HEK293 (cell line): ENCODE data around the gene HEATR5A.
"Not testable (repeated sequence)": the region's sequence is repeated elsewhere in the genome, so short reads cannot be mapped to it uniquely, and the experiment has no call there.

Source experiments
- CTCF ChIA-PET: fragments of 350-600 bp; formaldehyde crosslinking; extraction: SDS; loops from one replicate; lab custom pipeline; 2021; ENCODE audit warnings: antibody characterized with exemption; lab: Yijun Ruan, JAX
- POLR2A ChIA-PET: fragments of 300-600 bp; formaldehyde crosslinking; extraction: SDS; loops from one replicate; lab custom pipeline; 2020; ENCODE audit warnings: antibody characterized with exemption, inconsistent platforms; lab: Yijun Ruan, JAX
- H3K27ac ChIP-seq: fragments of 200-500 bp; sonication (Bioruptor generic); 2 replicates; pipeline ENCODE4 v1.5.1; 2014; ENCODE audit warnings: low read depth, low read length, control low read depth, inconsistent platforms; ENCODE audit errors: extremely low read depth
- H3K36me3 ChIP-seq, 2 experiments: fragments of 200-500 bp in 1 of 2; sonication (Bioruptor generic) in 1 of 2; 1 replicate in 1 of 2; 2 replicates in 1 of 2; pipeline ENCODE4 v1.5.1; 2014 to 2017; ENCODE audit warnings: inconsistent platforms in 2 of 2, low read length in 2 of 2; ENCODE audit not compliant: control insufficient read depth in 2 of 2, insufficient read depth in 1 of 2
- H3K4me1 ChIP-seq: fragments of 200-500 bp; sonication (Bioruptor generic); 2 replicates; pipeline ENCODE4 v1.5.1; 2014; ENCODE audit warnings: mild to moderate bottlenecking, low read length, inconsistent platforms; ENCODE audit not compliant: control insufficient read depth, insufficient read depth
- H3K4me3 ChIP-seq: 2 replicates; pipeline ENCODE4 v1.5.1; 2011; ENCODE audit warnings: low read depth, mild to moderate bottlenecking, control low read depth, low read length, moderate library complexity
- H3K9me3 ChIP-seq: fragments of 200-500 bp; sonication (Bioruptor generic); 2 replicates; pipeline ENCODE4 v1.5.1; 2014; ENCODE audit warnings: low read depth, low read length, inconsistent platforms; ENCODE audit not compliant: control insufficient read depth, insufficient read depth
- GLI2 ChIP-seq: fragments of 450-650 bp; formaldehyde crosslinking; IDR thresholded peaks from 2 replicates; pipeline ENCODE4; 2017; ENCODE audit warnings: missing biosample characterization, missing genetic modification characterization, low read depth, borderline replicate concordance
- KLF9 ChIP-seq: fragments of 450-650 bp; formaldehyde crosslinking; IDR thresholded peaks from 2 replicates; pipeline ENCODE4 v1.5.1; 2016; ENCODE audit warnings: missing biosample characterization, missing genetic modification characterization, low read depth
- YY1 ChIP-seq: fragments of 450-650 bp; formaldehyde crosslinking; IDR thresholded peaks from 2 replicates; pipeline ENCODE4 v1.5.1; 2018; ENCODE audit warnings: missing biosample characterization, missing genetic modification characterization
- ZNF112 ChIP-seq: fragments of 450-650 bp; formaldehyde crosslinking; IDR thresholded peaks from 2 replicates; pipeline ENCODE4 v1.5.0; 2017; ENCODE audit warnings: missing biosample characterization, missing genetic modification characterization
- ZNF121 ChIP-seq: fragments of 450-650 bp; formaldehyde crosslinking; IDR thresholded peaks from 2 replicates; pipeline ENCODE4 v1.5.1; 2016; ENCODE audit warnings: missing biosample characterization, missing genetic modification characterization
- ZNF133 ChIP-seq: fragments of 450-650 bp; formaldehyde crosslinking; IDR thresholded peaks from 2 replicates; pipeline ENCODE4 v1.5.1; 2016; ENCODE audit warnings: missing biosample characterization, missing genetic modification characterization
- ZNF140 ChIP-seq: fragments of 450-650 bp; formaldehyde crosslinking; IDR thresholded peaks from 2 replicates; pipeline ENCODE4 v1.5.1; 2016; ENCODE audit warnings: missing biosample characterization, missing genetic modification characterization
- ZNF175 ChIP-seq: fragments of 450-650 bp; formaldehyde crosslinking; IDR thresholded peaks from 2 replicates; pipeline ENCODE4 v1.5.1; 2016; ENCODE audit warnings: missing biosample characterization, missing genetic modification characterization
- ZNF221 ChIP-seq: fragments of 450-650 bp; formaldehyde crosslinking; IDR thresholded peaks from 2 replicates; pipeline ENCODE4 v1.5.1; 2017; ENCODE audit warnings: missing biosample characterization, missing genetic modification characterization, borderline replicate concordance
- ZNF248 ChIP-seq: fragments of 450-650 bp; formaldehyde crosslinking; IDR thresholded peaks from 2 replicates; pipeline ENCODE4 v1.5.1; 2017; ENCODE audit warnings: missing biosample characterization, missing genetic modification characterization
- ZNF341 ChIP-seq: fragments of 450-650 bp; formaldehyde crosslinking; IDR thresholded peaks from 2 replicates; pipeline ENCODE4; 2016; ENCODE audit warnings: low read depth, missing biosample characterization, missing genetic modification characterization
- ZNF558 ChIP-seq: fragments of 450-650 bp; formaldehyde crosslinking; IDR thresholded peaks from 2 replicates; pipeline ENCODE4 v1.5.1; 2016; ENCODE audit warnings: missing biosample characterization, missing genetic modification characterization
- ZNF626 ChIP-seq: fragments of 450-650 bp; sonication (Bioruptor Pico); formaldehyde crosslinking; IDR thresholded peaks from 2 replicates; pipeline ENCODE4 v1.5.1; 2018; ENCODE audit warnings: missing biosample characterization, missing genetic modification characterization, inconsistent platforms
- ZNF670 ChIP-seq: fragments of 450-650 bp; formaldehyde crosslinking; IDR thresholded peaks from 2 replicates; pipeline ENCODE4 v1.5.1; 2016; ENCODE audit warnings: missing biosample characterization, missing genetic modification characterization, low read depth
- ZNF677 ChIP-seq: fragments of 450-650 bp; IDR thresholded peaks from 2 replicates; pipeline ENCODE4 v1.5.0; 2018; ENCODE audit warnings: missing biosample characterization, mild to moderate bottlenecking, missing genetic modification characterization, moderate library complexity
- ZSCAN30 ChIP-seq: fragments of 450-650 bp; IDR thresholded peaks from 2 replicates; pipeline ENCODE4 v1.5.1; 2018; ENCODE audit warnings: missing biosample characterization, mild to moderate bottlenecking, missing genetic modification characterization, moderate library complexity
- TF ChIP-seq, protein P1 (sequence below): fragments of 450-650 bp; formaldehyde crosslinking; IDR thresholded peaks from 2 replicates; pipeline ENCODE4 v1.5.1; 2016; ENCODE audit warnings: missing biosample characterization, missing genetic modification characterization
- TF ChIP-seq, protein P2 (sequence below): fragments of 450-650 bp; formaldehyde crosslinking; IDR thresholded peaks from 2 replicates; pipeline ENCODE4; 2016; ENCODE audit warnings: missing biosample characterization, missing genetic modification characterization
- TF ChIP-seq, protein P3 (sequence below): fragments of 450-650 bp; formaldehyde crosslinking; IDR thresholded peaks from 2 replicates; pipeline ENCODE4 v1.5.1; 2017; ENCODE audit warnings: missing biosample characterization, missing genetic modification characterization
- TF ChIP-seq, protein P4 (sequence below): fragments of 450-650 bp; formaldehyde crosslinking; IDR thresholded peaks from 2 replicates; pipeline ENCODE4 v1.5.1; 2016; ENCODE audit warnings: missing biosample characterization, missing genetic modification characterization

HEATR5A gene

DNA sequence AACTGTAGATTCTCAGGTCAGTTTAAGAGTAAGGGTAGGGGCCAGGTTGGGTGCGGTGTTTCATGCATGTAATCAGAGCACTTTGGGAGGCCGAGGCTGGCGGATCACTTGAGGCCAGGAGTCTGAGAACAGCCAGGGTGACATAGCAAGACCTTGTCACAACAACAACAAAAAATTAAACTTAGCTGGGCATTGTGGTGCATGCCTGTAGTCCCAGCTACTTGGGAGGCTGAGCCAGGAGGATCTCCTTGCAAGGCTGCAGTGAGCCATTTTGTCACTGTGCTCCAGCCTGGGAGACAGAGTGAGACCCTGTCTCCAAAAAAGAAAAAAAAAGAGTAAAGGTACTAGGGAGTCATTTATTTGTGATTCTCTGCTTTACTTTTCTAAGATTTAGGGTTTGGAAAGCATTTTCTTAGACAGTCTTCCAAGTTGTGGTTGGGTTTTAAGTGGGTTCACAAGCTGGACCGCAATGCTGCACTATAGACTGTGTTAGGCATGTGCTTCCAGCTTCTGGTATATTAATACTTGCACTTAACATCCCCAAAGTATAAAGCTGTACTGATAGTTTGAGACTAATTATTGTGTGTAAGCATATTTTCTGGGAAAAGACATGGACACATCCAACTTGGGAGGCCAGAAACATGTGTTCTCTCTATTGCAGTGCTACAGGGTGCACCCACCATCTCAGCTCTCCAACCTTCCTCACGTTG lies 163.7 kb downstream of the HEATR5A start:
- Histone ChIP-seq H3K27ac (no peak overlapping the region), H3K9me3 (no peaks in the 10 kb centered on the region)
- POLR2A ChIA-PET = no interaction called here
- no peak for TF ChIP-seq ZNF140 (tag by site-specific recombination)
- TF ChIP-seq, protein P1, sequence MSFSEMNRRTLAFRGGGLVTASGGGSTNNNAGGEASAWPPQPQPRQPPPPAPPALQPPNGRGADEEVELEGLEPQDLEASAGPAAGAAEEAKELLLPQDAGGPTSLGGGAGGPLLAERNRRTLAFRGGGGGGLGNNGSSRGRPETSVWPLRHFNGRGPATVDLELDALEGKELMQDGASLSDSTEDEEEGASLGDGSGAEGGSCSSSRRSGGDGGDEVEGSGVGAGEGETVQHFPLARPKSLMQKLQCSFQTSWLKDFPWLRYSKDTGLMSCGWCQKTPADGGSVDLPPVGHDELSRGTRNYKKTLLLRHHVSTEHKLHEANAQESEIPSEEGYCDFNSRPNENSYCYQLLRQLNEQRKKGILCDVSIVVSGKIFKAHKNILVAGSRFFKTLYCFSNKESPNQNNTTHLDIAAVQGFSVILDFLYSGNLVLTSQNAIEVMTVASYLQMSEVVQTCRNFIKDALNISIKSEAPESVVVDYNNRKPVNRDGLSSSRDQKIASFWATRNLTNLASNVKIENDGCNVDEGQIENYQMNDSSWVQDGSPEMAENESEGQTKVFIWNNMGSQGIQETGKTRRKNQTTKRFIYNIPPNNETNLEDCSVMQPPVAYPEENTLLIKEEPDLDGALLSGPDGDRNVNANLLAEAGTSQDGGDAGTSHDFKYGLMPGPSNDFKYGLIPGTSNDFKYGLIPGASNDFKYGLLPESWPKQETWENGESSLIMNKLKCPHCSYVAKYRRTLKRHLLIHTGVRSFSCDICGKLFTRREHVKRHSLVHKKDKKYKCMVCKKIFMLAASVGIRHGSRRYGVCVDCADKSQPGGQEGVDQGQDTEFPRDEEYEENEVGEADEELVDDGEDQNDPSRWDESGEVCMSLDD (tag by site-specific recombination) = no peak
- TF ChIP-seq ZNF670 (tag by site-specific recombination) = no peak
- TF ChIP-seq ZNF677 (tag by site-specific recombination) = no peak
- no peak for TF ChIP-seq KLF9 (tag by site-specific recombination)
- TF ChIP-seq, protein P2, sequence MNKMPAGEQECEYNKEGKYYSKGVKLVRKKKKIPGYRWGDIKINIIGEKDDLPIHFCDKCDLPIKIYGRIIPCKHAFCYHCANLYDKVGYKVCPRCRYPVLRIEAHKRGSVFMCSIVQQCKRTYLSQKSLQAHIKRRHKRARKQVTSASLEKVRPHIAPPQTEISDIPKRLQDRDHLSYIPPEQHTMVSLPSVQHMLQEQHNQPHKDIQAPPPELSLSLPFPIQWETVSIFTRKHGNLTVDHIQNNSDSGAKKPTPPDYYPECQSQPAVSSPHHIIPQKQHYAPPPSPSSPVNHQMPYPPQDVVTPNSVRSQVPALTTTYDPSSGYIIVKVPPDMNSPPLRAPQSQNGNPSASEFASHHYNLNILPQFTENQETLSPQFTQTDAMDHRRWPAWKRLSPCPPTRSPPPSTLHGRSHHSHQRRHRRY (tag by site-specific recombination) = no peak
- no peak for TF ChIP-seq ZNF112 (tag by site-specific recombination)
- TF ChIP-seq ZSCAN30 (tag by site-specific recombination) = no peak
- TF ChIP-seq, protein P3, sequence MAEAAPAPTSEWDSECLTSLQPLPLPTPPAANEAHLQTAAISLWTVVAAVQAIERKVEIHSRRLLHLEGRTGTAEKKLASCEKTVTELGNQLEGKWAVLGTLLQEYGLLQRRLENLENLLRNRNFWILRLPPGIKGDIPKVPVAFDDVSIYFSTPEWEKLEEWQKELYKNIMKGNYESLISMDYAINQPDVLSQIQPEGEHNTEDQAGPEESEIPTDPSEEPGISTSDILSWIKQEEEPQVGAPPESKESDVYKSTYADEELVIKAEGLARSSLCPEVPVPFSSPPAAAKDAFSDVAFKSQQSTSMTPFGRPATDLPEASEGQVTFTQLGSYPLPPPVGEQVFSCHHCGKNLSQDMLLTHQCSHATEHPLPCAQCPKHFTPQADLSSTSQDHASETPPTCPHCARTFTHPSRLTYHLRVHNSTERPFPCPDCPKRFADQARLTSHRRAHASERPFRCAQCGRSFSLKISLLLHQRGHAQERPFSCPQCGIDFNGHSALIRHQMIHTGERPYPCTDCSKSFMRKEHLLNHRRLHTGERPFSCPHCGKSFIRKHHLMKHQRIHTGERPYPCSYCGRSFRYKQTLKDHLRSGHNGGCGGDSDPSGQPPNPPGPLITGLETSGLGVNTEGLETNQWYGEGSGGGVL (tag by site-specific recombination) = no peak
- no peak for TF ChIP-seq ZNF121 (tag by site-specific recombination)
- no peak for TF ChIP-seq ZNF558 (tag by site-specific recombination)
- no peak for TF ChIP-seq GLI2 (tag by site-specific recombination)
- TF ChIP-seq ZNF248 (tag by site-specific recombination) = no peak
- no peak for TF ChIP-seq ZNF175 (tag by site-specific recombination)
- TF ChIP-seq ZNF626 (tag by site-specific recombination) = no peak
- TF ChIP-seq ZNF221 (tag by site-specific recombination) = no peak
- no peak for TF ChIP-seq ZNF133
- TF ChIP-seq, protein P4, sequence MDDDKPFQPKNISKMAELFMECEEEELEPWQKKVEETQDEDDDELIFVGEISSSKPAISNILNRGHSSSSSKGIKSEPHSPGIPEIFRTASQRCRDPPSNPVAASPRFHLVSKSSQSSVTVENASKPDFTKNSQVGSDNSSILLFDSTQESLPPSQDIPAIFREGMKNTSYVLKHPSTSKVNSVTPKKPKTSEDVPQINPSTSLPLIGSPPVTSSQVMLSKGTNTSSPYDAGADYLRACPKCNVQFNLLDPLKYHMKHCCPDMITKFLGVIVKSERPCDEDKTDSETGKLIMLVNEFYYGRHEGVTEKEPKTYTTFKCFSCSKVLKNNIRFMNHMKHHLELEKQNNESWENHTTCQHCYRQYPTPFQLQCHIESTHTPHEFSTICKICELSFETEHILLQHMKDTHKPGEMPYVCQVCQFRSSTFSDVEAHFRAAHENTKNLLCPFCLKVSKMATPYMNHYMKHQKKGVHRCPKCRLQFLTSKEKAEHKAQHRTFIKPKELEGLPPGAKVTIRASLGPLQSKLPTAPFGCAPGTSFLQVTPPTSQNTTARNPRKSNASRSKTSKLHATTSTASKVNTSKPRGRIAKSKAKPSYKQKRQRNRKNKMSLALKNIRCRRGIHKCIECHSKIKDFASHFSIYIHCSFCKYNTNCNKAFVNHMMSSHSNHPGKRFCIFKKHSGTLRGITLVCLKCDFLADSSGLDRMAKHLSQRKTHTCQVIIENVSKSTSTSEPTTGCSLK (tag by site-specific recombination) = no peak
- no peak for TF ChIP-seq YY1 (tag by site-specific recombination)
- TF ChIP-seq ZNF341 (tag by site-specific recombination) = no peak
- TF ChIP-seq, all 188 proteins: peak for 0
- Histone ChIP-seq H3K4me3 (no peak overlapping the region), H3K4me1 (0 out of 2 replicates have a peak, but pooled peaks cover under 1% of the 10 kb centered on the region), H3K36me3 (no peaks in the 10 kb centered on the region)
- CTCF ChIA-PET = interaction anchor here (0.5 kb wide), 1 partner anchor 405 kb away, joined by 4 read pairs; no protein-coding TSS in a partner anchor

DNA sequence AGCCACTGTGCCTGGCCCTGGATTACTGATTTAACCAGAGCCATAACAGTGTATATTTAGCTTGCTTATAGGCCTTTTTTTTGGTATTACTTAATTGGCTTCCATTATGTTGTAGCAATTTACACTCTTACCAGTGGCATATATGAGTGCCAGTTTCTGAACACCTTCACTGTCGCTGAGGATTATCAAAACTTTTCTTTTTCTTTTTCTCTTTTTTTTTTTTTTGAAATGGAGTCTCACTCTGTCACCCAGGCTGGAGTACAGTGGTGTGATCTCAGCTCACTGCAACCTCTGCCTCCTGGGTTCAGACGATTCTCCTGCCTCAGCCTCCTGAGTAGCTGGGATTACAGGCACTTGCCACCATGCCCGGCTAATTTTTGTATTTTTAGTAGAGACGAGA lies 164.4 kb downstream of the HEATR5A start:
- CTCF ChIA-PET, H3K9me3 ChIP-seq, H3K4me1 ChIP-seq, POLR2A ChIA-PET, H3K27ac ChIP-seq, H3K36me3 ChIP-seq, H3K4me3 ChIP-seq: not testable (repeated sequence)
